ENCODE data around the gene SRGN. TPM values are rescaled to one million over a fixed set of nuclear protein-coding genes. Genes with fewer than 3 reads are reported as not detected.

SRGN gene
- total RNA-seq, 2 experiments from 2014 or later, result 279 to 292 TPM

GRCh38 chr10:69060127-69060798, 27.6 kb upstream of the SRGN start:
- intact Hi-C loops (cut with micrococcal nuclease), result no loop called here

GRCh38 chr10:69061305-69062161, 26.4 kb upstream of the SRGN start:
- ATAC-seq (peak; percentile 35), DNase-seq (peak; percentile 35)
- H3K27me3 Mint-ChIP-seq, result no peaks in the 10 kb centered on the region
- ChIA-PET POLR2A (interaction anchor here (0.7 to 2.3 kb wide), 7 partner anchors 17 to 34 kb away, joined by 3 to 9 read pairs (median 4); partner anchors contain the start of gene SRGN), CTCF (interaction anchor here (1.3 to 3.9 kb wide), 2 partner anchors 17 to 55 kb away, joined by 6 to 20 read pairs; no protein-coding TSS in a partner anchor)
- intact Hi-C loops (cut with micrococcal nuclease), result no loop called here
- peak overlapping the region; percentile 81 for H3K27ac Mint-ChIP-seq
- peaks cover 51% of the 10 kb centered on the region for H3K4me1 Mint-ChIP-seq (ENCODE audit: low read depth)
- no peak for TF ChIP-seq CTCF (IDR thresholded peaks at IDR 0.05)
- H3K36me3 Mint-ChIP-seq (ENCODE audit: low read depth), result no peaks in the 10 kb centered on the region
- H3K4me3 Mint-ChIP-seq, result peak overlapping the region; percentile 53
- peaks cover 3% of the 10 kb centered on the region for H3K9me3 Mint-ChIP-seq

More at GRCh38 chr10:69060127-69060798, 27.6 kb upstream of the SRGN start:
- Mint-ChIP-seq H3K4me1 (ENCODE audit: low read depth) (peaks cover 51% of the 10 kb centered on the region), H3K27me3 (no peaks in the 10 kb centered on the region), H3K9me3 (no peaks in the 10 kb centered on the region), H3K27ac (no peak overlapping the region), H3K36me3 (ENCODE audit: low read depth) (no peaks in the 10 kb centered on the region), H3K4me3 (no peak overlapping the region)
- no peak for TF ChIP-seq CTCF (IDR thresholded peaks at IDR 0.05)
- ATAC-seq (no peak), DNase-seq (no peak)
- POLR2A ChIA-PET, result interaction anchor here (1.4 to 1.6 kb wide), 2 partner anchors 17 to 28 kb away, joined by 4 to 7 read pairs; partner anchors contain the start of gene SRGN
- CTCF ChIA-PET, result no interaction called here

GRCh38 chr10:69062901-69063300, 25.0 kb upstream of the SRGN start:
- H3K36me3 Mint-ChIP-seq (ENCODE audit: low read depth), result no peaks in the 10 kb centered on the region
- ATAC-seq (no peak), DNase-seq (no peak)
- ChIA-PET POLR2A (interaction anchor here (1.1 to 2.3 kb wide), 5 partner anchors 19 to 33 kb away, joined by 3 to 9 read pairs (median 3); no protein-coding TSS in a partner anchor), CTCF (interaction anchor here (1.0 to 3.9 kb wide), 4 partner anchors 18 to 57 kb away, joined by 3 to 20 read pairs (median 4); no protein-coding TSS in a partner anchor)
- no peak overlapping the region for H3K4me3 Mint-ChIP-seq
- peaks cover 3% of the 10 kb centered on the region for H3K9me3 Mint-ChIP-seq
- H3K27me3 Mint-ChIP-seq, result no peaks in the 10 kb centered on the region
- no peak for TF ChIP-seq CTCF (IDR thresholded peaks at IDR 0.05)
- no peak overlapping the region for H3K27ac Mint-ChIP-seq
- intact Hi-C loops (cut with micrococcal nuclease), result no loop called here
- H3K4me1 Mint-ChIP-seq (ENCODE audit: low read depth), result peaks cover 44% of the 10 kb centered on the region

- H3K9me3 Mint-ChIP-seq, result peaks cover 3% of the 10 kb centered on the region
- H3K4me1 Mint-ChIP-seq (ENCODE audit: low read depth), result peaks cover 41% of the 10 kb centered on the region
- TF ChIP-seq CTCF (IDR thresholded peaks at IDR 0.05), result no peak
- intact Hi-C loops (cut with micrococcal nuclease), result no loop called here
- H3K27ac Mint-ChIP-seq, result peak overlapping the region; percentile 93
- no peak for ATAC-seq
- H3K36me3 Mint-ChIP-seq (ENCODE audit: low read depth), result no peaks in the 10 kb centered on the region
- H3K27me3 Mint-ChIP-seq, result no peaks in the 10 kb centered on the region
- DNase-seq, result no peak
- CTCF ChIA-PET, result interaction anchor here (0.6 to 4.7 kb wide), 12 partner anchors 8 to 59 kb away, joined by 3 to 25 read pairs (median 4); partner anchors contain the start of gene SRGN
- POLR2A ChIA-PET, result interaction anchor here (0.6 to 3.3 kb wide), 7 partner anchors 9 to 53 kb away, joined by 3 to 52 read pairs (median 4); partner anchors contain the start of gene SRGN
- H3K4me3 Mint-ChIP-seq, result no peak overlapping the region
Observed at GRCh38 chr10:69064762-69065328, 23.1 kb upstream of the SRGN start.
